Measurements from ENCODE around the gene CC2D2A.

CC2D2A gene

DNA sequence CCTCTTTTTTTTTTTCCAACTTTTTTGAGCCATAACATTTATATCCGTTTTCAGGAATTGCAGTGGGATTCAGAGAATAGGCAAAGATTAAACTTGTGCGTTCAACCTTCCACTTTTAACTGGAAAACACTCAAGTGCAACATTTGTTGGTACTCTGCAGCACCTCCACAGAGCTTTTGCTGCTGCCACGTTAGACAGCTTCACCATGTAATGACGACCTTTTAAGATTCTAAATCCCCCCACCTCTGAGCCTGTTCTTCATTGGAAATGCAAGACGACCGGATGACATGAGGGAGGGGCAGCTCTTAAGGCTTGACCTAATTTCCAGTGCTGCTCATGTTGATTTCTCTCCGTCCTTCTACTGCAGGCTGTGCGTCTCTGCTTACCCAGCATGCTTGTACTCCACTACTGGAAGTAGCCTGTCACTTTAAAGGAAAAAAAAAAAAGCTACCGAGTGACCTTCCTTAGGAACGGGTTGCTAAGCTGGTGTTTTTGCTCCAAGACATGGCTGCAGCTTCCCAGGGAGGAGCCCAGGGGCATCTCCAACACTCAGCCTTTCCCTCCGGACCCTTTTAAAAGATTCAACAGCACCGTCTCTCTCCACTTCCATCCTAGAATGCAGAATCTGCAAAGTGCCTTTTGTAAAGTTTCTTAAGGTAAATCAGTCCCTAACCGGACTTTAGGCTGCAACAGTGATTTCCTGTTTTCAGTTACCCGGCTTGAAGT is at the start of gene CC2D2A:
TSS of gene CC2D2A (plus strand) at position 481 of the 726 bp plus-strand sequence. CDS start 6,051 bp downstream, outside the sequence.
- TF ChIP-seq GATA1 (IDR thresholded peaks at IDR 0.05; ENCODE audit: low read depth, low read length) (no peak), POLR2A (IDR thresholded peaks at IDR 0.05; ENCODE audit: low read length) (no peak)
- no peak for DNase-seq

DNA sequence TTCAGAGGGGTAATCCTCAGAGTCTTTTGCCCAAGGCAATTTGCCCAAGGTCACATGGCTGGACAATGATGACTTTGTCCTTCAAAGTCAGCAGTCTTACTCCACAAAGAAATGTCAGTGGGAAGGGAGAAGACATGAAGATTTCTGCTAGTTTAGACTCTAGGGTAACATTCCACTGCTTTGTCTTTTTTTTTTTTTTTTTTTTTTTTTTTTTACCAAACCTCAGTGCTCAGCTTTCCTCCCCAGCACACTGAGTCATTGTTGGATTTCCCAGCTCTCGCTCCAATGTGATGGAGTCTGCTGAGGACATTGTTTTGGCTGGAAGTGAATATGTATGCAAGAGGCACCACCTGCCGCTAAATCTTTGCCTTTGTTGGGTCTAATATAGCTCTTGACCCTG is 49.0 kb upstream of the CC2D2A start:
- no peak for TF ChIP-seq GATA1 (IDR thresholded peaks at IDR 0.05; ENCODE audit: low read depth, low read length)
- no peak for TF ChIP-seq POLR2A (IDR thresholded peaks at IDR 0.05; ENCODE audit: low read length)
- no peak for DNase-seq

DNA sequence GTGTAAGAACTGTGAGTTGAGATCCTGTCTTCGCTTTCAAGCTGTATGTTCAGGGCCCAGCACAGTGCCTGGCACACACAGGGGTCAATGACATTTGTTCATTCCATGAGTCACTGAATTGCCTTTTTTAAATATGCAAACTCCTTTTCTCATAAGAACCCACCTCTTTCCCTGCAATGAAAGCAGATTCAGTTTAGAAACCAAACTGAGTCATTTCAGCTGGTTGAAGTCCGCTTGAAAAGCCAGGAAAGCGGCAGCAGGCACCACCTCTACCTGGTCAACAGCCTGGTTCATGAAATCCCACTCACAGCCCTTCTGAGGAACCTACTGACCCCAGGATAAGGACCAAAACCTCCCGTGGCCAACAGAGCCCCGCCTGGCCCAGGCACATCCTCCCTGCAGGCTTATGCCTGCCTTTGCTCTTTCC is 46.4 kb upstream of the CC2D2A start:
- no peak for TF ChIP-seq GATA1 (IDR thresholded peaks at IDR 0.05; ENCODE audit: low read depth, low read length)
- no peak for TF ChIP-seq POLR2A (IDR thresholded peaks at IDR 0.05; ENCODE audit: low read length)
- no peak for DNase-seq

DNA sequence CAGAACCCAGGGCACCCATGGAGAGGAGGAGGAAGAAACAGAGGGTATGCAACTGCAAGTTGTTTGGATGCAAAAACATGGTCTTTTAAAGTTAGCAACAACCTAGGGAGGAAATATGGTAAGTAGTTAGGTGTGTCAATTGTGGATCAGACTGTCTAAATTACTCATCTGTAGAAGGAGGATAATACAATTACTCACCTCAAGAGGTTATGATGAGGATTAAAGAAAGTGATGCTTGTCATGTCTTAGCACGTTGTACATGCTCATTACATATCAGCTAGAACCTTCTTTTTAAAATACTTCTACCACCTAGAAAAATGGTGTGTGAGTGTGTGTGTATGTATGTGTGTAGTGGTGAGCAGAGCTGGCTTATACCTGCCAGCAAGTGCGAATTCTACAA is 44.2 kb upstream of the CC2D2A start:
- TF ChIP-seq POLR2A (IDR thresholded peaks at IDR 0.05; ENCODE audit: low read length): no peak
- TF ChIP-seq GATA1 (IDR thresholded peaks at IDR 0.05; ENCODE audit: low read depth, low read length): no peak
- no peak for DNase-seq

DNA sequence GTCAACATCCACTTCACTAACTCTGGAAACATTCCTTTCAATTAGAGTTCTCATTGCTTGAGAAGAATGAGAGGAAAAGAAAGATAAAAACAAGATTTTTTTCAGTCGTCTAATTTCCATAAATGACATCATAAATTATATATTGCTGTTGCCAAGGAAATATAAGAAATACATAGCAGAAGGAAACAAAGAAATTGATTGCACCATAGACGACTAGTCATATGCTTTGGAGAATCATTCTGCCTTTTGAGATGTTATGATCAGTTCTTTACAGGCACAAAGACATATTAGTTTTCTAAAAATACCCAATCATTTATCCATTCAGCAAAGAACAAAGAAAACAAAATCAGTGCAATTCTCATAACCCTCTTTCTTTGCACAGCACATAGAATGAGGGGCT is 42.5 kb upstream of the CC2D2A start:
- TF ChIP-seq POLR2A (IDR thresholded peaks at IDR 0.05; ENCODE audit: low read length) (no peak), GATA1 (IDR thresholded peaks at IDR 0.05; ENCODE audit: low read depth, low read length) (no peak)
- no peak for DNase-seq

DNA sequence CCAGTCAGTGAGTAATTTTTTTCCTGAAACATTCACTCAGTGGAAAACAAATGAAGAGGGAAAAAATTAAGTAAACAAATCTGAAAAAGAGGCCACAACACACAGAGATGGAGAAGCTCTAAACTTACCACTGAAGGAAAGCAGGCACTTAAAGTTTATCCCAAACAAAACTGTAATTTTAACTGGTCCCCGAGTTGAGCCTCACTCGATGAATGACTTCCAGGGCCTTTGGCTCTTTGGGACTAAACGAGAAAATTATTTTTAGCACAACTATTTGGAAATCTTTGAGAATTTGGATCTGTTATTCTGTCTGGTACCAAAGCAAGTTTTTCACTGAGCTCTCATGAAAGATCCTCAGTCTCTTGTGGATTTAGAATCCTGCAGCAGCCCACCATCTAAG is 42.0 kb upstream of the CC2D2A start, which contains the start of gene C1QTNF7:
TSS of gene C1QTNF7 (plus strand) at position 333 of the 400 bp plus-strand sequence. CDS start 7,711 bp downstream, outside the sequence.
- no peak for DNase-seq
- TF ChIP-seq POLR2A (IDR thresholded peaks at IDR 0.05; ENCODE audit: low read length) (no peak), GATA1 (IDR thresholded peaks at IDR 0.05; ENCODE audit: low read depth, low read length) (no peak)

DNA sequence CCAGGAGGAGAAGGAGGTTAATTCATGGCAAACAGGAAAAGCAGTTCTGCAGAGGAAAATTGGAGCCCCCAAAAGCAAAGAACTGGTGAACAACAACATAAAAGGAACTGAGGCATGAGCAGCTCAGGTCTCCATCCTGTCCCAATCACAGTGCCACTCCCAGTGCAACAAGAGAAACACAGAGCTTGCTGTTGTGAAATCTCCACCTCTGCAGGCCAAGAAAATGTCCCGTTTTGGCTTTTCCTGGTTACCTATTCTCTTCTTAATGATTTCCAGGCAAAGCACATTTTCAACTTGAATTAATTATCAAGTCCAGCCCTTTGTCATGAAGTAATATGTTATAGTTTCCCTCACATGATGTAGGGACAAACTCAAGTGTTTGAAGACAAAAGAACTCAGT is 41.1 kb upstream of the CC2D2A start:
- DNase-seq: no peak
- TF ChIP-seq GATA1 (IDR thresholded peaks at IDR 0.05; ENCODE audit: low read depth, low read length): no peak
- TF ChIP-seq POLR2A (IDR thresholded peaks at IDR 0.05; ENCODE audit: low read length): no peak

DNA sequence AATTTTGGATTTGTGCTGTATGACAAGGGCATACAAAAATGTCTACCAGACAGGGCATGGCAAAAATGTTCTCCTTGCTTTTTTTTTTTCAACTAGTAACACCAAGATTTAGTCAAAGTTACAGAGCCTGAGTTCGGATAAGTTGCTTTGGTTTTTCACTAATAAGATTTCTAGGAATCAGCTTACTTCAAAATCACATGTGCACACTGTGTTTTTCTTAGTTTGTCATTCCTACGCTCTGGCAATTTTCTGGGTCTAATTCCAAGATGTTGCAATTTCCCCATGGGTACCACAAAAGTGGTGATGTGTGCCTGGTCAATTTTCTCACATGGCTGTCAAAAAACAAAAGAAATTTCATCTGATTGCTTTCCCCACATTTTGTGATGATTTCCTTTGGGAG is 35.6 kb upstream of the CC2D2A start:
- no peak for DNase-seq

DNA sequence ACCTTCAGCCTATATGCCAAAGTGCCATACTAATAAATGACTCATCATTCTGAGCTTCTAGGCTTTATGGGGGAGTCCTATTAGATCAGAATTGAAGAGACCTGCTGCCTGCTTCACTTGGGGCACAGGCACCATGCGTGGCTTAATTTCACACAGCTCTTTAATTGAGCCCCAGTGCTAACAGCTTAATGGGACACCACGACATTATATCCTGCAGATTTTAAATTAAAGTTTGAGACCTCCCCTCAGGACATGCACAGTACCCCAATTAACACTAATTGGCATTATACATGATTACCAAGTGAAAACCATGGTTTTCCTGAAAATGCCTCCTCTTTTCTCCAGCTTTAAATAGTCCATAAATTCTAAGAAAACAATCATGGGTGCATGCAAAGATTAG is 35.0 kb upstream of the CC2D2A start:
- no peak for DNase-seq
- no peak for TF ChIP-seq POLR2A (IDR thresholded peaks at IDR 0.05; ENCODE audit: low read length)
- no peak for TF ChIP-seq GATA1 (IDR thresholded peaks at IDR 0.05; ENCODE audit: low read depth, low read length)

More for the DNA sequence above, 35.6 kb upstream of the CC2D2A start:
- no peak for TF ChIP-seq POLR2A (IDR thresholded peaks at IDR 0.05; ENCODE audit: low read length)
- TF ChIP-seq GATA1 (IDR thresholded peaks at IDR 0.05; ENCODE audit: low read depth, low read length): no peak

DNA sequence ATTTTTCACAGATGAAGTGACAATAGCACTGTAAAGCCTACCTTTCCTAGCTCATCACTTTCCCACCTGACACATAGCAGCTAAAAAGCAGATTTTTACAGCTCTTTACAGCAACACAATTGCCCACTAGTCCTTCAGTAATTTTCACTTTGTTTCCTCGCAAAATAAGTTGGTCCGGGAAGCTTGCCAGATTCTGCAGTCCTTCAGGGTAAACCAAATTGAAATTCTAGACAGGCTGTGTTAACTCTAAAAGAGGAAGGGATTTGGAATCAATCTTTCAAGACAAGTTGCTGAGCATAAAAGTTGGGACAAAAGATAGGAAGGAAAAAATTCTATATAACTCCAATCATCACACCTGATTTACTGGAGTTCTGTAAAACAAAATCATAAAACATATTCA is 33.2 kb upstream of the CC2D2A start:
- TF ChIP-seq GATA1 (IDR thresholded peaks at IDR 0.05; ENCODE audit: low read depth, low read length): no peak
- TF ChIP-seq POLR2A (IDR thresholded peaks at IDR 0.05; ENCODE audit: low read length): no peak
- DNase-seq: no peak

DNA sequence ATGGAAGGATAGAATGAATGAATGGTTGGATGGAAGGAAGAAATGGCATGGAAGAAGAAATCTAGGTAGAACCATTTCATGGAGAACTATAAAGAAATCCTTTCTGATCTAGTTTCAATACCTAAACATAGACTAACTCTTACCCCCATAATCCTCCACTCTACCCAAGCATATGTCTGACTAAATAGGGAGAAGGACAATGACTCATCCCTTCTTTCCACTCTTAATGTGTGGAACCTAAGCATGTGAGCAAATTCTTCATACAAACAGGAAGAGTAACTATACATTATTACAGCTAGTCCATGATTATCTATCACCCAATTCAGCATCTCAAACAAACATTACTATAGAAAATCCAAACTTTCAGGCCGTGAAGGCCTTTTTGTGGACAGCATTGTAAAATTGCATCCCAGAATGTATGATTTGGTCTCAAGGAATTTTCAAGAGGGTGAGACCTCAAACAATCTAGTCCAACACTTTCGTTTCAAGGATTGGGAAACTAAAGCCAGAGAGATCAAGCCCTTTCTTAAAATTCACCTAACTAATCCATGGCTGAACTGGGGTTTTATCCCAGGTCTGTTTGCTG is 30.6 kb upstream of the CC2D2A start:
- DNase-seq: no peak
- no peak for TF ChIP-seq GATA1 (IDR thresholded peaks at IDR 0.05; ENCODE audit: low read depth, low read length)
- no peak for TF ChIP-seq POLR2A (IDR thresholded peaks at IDR 0.05; ENCODE audit: low read length)

DNA sequence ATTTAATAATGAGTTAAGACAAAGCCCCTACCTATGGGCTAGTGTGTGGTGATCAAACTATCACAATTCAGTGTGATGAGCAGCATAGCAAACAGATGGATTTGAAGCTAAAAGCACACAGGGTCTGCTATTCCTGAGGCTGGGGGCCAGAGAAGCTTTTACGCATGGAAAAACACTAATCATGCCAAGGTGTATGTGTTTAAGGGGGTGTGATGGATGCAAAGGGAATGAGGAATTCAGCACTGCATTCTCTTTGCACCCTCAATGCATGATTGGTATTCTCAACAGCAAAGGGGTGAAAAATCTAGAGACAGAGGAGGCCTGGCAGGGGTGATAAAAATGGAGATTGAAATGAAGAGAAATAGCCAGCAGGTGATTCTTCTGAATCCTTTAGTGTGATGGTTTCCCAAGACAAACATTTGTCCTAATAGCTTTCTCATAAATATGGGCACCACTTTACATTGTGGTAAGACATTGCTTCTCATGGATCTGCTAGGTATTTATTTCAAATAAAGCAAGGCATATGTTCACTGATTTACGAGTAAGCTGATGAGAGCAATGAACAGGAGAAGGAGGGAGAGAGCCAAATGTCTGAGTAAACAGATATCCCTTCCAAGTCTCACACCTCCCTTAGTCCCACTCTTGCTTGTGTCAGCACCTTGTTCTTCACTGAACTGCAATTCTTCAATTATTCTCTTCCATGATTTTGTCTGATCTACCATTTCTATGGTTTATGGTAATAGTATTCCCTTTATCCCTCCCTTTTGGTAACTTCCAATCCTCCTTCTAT is 26.1 kb upstream of the CC2D2A start:
- no peak for DNase-seq
- TF ChIP-seq GATA1 (IDR thresholded peaks at IDR 0.05; ENCODE audit: low read depth, low read length): no peak
- no peak for TF ChIP-seq POLR2A (IDR thresholded peaks at IDR 0.05; ENCODE audit: low read length)

DNA sequence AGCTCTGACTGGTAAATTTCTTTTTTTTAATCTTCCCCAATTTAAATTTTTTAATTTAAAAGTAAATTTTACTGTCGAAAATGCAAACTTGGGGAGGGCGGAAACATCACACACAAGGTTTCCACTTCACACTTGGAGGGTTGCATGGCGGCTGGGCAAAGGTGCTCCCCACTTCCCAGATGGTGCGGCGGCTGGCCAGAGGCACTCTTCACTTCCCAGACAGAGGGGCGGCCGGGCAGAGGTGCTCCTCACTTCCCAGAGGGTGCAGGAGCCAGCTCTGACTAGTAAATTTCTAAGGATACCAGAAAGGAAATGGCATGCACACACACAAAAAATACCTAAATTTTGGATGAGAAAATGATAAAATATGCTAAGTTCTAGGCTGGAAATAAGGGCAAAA is 25.4 kb upstream of the CC2D2A start:
- DNase-seq: no peak
- TF ChIP-seq GATA1 (IDR thresholded peaks at IDR 0.05; ENCODE audit: low read depth, low read length) (no peak), POLR2A (IDR thresholded peaks at IDR 0.05; ENCODE audit: low read length) (no peak)

DNA sequence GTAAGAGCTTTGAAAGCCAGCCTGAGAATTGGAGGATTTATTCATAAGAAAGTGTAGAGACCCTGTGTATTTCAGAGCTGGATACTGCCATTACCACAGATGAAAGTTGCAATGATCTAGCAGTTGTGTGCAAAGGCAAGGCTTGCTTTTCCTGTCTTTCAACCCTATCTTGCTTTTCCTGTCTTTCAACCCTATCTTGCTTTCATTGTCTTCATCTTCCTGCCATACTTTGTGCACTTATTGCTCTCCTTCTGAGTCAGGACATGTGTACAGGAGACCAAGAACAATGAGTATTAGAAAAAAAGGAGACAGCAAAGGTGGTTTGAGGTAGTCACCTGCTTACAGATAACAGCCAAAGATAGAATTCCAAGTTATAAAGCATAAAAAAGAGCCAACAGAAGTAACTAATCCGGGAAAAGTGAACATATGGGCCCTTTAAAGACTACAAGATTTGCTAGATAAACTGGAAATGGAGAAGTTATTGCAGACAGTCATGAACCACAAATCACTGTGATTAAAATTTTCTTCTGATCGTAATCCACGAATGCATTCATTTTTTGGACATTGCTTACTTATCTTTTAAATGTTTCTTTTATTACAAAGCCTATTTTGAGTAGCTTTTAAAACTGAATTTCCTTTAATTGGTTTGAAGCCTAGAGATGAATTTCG is 24.7 kb upstream of the CC2D2A start:
- TF ChIP-seq POLR2A (IDR thresholded peaks at IDR 0.05; ENCODE audit: low read length): no peak
- TF ChIP-seq GATA1 (IDR thresholded peaks at IDR 0.05; ENCODE audit: low read depth, low read length): no peak
- DNase-seq: no peak
